ENCODE measurements around the gene ASPSCR1. TPM values are rescaled to one million over a fixed set of nuclear protein-coding genes. Genes with fewer than 3 reads are reported as not detected.

The ASPSCR1 gene
- total and polyA plus RNA-seq, 2 of the 13 experiments (the other 11 are each of a cell fraction or from before 2014, with no cell fraction given): 274 to 314 TPM

GRCh38 chr17:82015311-82015971 is 38.0 kb downstream of the ASPSCR1 start (continued):
- TF ChIP-seq CTCF (CRISPR knock-in tag; IDR thresholded peaks at IDR 0.05): no peak
- no peak for TF ChIP-seq ZNF670 (CRISPR knock-in tag; IDR thresholded peaks at IDR 0.05; ENCODE audit: borderline replicate concordance)
- TF ChIP-seq CERS6 (CRISPR knock-in tag; IDR thresholded peaks at IDR 0.05): no peak
- no peak for TF ChIP-seq MBNL3 (CRISPR knock-in tag; conservative IDR thresholded peaks at IDR 0.05)
- no peak for TF ChIP-seq ZNF24 (IDR thresholded peaks at IDR 0.05)
- TF ChIP-seq, protein P1, sequence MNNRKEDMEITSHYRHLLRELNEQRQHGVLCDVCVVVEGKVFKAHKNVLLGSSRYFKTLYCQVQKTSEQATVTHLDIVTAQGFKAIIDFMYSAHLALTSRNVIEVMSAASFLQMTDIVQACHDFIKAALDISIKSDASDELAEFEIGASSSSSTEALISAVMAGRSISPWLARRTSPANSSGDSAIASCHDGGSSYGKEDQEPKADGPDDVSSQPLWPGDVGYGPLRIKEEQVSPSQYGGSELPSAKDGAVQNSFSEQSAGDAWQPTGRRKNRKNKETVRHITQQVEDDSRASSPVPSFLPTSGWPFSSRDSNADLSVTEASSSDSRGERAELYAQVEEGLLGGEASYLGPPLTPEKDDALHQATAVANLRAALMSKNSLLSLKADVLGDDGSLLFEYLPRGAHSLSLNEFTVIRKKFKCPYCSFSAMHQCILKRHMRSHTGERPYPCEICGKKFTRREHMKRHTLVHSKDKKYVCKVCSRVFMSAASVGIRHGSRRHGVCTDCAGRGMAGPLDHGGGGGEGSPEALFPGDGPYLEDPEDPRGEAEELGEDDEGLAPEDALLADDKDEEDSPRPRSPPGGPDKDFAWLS (CRISPR knock-in tag; IDR thresholded peaks at IDR 0.05; ENCODE audit: borderline replicate concordance): no peak
- TF ChIP-seq EED (CRISPR knock-in tag; IDR thresholded peaks at IDR 0.05): no peak
- no peak for TF ChIP-seq U2AF2 (IDR thresholded peaks at IDR 0.05; ENCODE audit: low read depth, low read length)
- TF ChIP-seq ZBTB7B (CRISPR knock-in tag; IDR thresholded peaks at IDR 0.05): peak; percentile 64; the same call in 1 of the 2 replicates
- no peak for TF ChIP-seq IRF2 (CRISPR knock-in tag; IDR thresholded peaks at IDR 0.05)
- no peak for TF ChIP-seq MEIS1 (CRISPR knock-in tag; IDR thresholded peaks at IDR 0.05; ENCODE audit: borderline replicate concordance)
- TF ChIP-seq SOX6 (IDR thresholded peaks at IDR 0.05): no peak
- TF ChIP-seq SOX6 (CRISPR knock-in tag; IDR thresholded peaks at IDR 0.05): peak; percentile 85
- TF ChIP-seq CEBPG (CRISPR knock-in tag; IDR thresholded peaks at IDR 0.05): no peak
- no peak for TF ChIP-seq SNAI1 (CRISPR knock-in tag; IDR thresholded peaks at IDR 0.05; ENCODE audit: borderline replicate concordance)
- TF ChIP-seq, protein P2, sequence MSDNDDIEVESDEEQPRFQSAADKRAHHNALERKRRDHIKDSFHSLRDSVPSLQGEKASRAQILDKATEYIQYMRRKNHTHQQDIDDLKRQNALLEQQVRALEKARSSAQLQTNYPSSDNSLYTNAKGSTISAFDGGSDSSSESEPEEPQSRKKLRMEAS (IDR thresholded peaks at IDR 0.05): peak; percentile 27; the same call in 1 of the 2 replicates
- peak; percentile 78 for TF ChIP-seq ISL2 (CRISPR knock-in tag; IDR thresholded peaks at IDR 0.05)
- no peak for TF ChIP-seq RBAK (CRISPR knock-in tag; IDR thresholded peaks at IDR 0.05)
- TF ChIP-seq ZNF382 (CRISPR knock-in tag; IDR thresholded peaks at IDR 0.05; ENCODE audit: borderline replicate concordance): no peak
- TF ChIP-seq ARID4A (CRISPR knock-in tag; IDR thresholded peaks at IDR 0.05; ENCODE audit: borderline replicate concordance): peak; percentile 37; the same call in 1 of the 2 replicates
- TF ChIP-seq, protein P3, sequence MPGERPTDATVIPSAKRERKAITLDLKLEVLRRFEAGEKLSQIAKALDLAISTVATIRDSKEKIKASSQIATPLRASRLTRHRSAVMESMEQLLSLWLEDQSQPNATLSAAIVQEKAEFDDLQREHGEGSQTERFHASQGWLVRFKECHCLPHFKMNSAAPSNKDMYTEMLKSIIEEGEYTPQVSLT (CRISPR knock-in tag; IDR thresholded peaks at IDR 0.05; ENCODE audit: borderline replicate concordance, low read depth): no peak
